B cell (primary cell): ENCODE measurements around the gene CALR. TPM values are rescaled to one million over a fixed set of nuclear protein-coding genes. Genes with fewer than 3 reads are reported as not detected.

Experiments
- ATAC-seq: fragments of 200-7000 bp; cut with Tn5 transposase; one replicate; pipeline ENCODE4 v1.10.0; 2021; ENCODE audit warnings: low read depth, mild to moderate bottlenecking, moderate number of reproducible peaks, moderate library complexity
- CTCF ChIA-PET: fragments of 350-600 bp; sonication (Branson Sonifier 250); formaldehyde crosslinking; loops from one replicate; lab custom pipeline; 2021; ENCODE audit warnings: antibody characterized with exemption, inconsistent platforms; lab: Charles Lee
- POLR2A ChIA-PET: fragments of 350-600 bp; sonication (Branson Sonifier 250); formaldehyde crosslinking; loops from one replicate; lab custom pipeline; 2021; ENCODE audit warnings: antibody characterized with exemption; lab: Charles Lee
- DNase-seq: peaks from one replicate; pipeline ENCODE4 v3.0.0; 2013
- H2AFZ ChIP-seq: 2 replicates; pipeline ENCODE4 v1.6.1; 2012; ENCODE audit warnings: mild to moderate bottlenecking, low read depth, low read length; ENCODE audit not compliant: insufficient read depth, poor library complexity, severe bottlenecking
- H3K27ac ChIP-seq, 2 donors: 1 replicate in 1 of 2; 2 replicates in 1 of 2; pipeline ENCODE4 v1.5.1; 2012 to 2013; ENCODE audit warnings: low read length in 2 of 2, mild to moderate bottlenecking in 2 of 2, moderate library complexity in 1 of 2
- H3K27me3 ChIP-seq, 4 experiments: fragments of 200-600 bp in 1 of 4; sonication (generic) in 1 of 4; replicated peaks in 1 of 4; 1 replicate in 2 of 4; 2 replicates in 2 of 4; pipeline versions ENCODE4 v1.6.1 to v1.7.0; 2013 to 2016; ENCODE audit warnings: low read length in 3 of 4, mild to moderate bottlenecking in 2 of 4, mixed read lengths in 1 of 4, moderate library complexity in 1 of 4; ENCODE audit not compliant: insufficient read depth in 4 of 4, control insufficient read depth in 3 of 4; ENCODE audit errors: control extremely low read depth in 1 of 4
- H3K36me3 ChIP-seq, 2 experiments: replicated peaks in 1 of 2; 1 replicate in 1 of 2; 2 replicates in 1 of 2; pipeline versions ENCODE4 v1.6.1 to v1.7.1; 2013; ENCODE audit warnings: low read length in 1 of 2; ENCODE audit not compliant: insufficient read depth in 2 of 2, control insufficient read depth in 1 of 2; ENCODE audit errors: control extremely low read depth in 1 of 2, extremely low read depth in 1 of 2
- H3K4me1 ChIP-seq, 2 donors: fragments of 200-600 bp in 1 of 2; sonication (generic) in 1 of 2; 1 replicate in 1 of 2; 2 replicates in 1 of 2; pipeline versions ENCODE4 v1.5.1 to v1.6.1; 2013 to 2017; ENCODE audit warnings: low read length in 2 of 2; ENCODE audit not compliant: control insufficient read depth in 2 of 2, insufficient read depth in 2 of 2
- H3K4me2 ChIP-seq: replicated peaks from 2 replicates; pipeline ENCODE3; 2012; ENCODE audit warnings: mild to moderate bottlenecking, low read depth, low read length; ENCODE audit not compliant: poor library complexity, severe bottlenecking
- H3K4me3 ChIP-seq, 5 experiments: fragments of 200-600 bp in 1 of 5; sonication (generic) in 1 of 5; 1 replicate in 3 of 5; 2 replicates in 2 of 5; pipeline versions ENCODE4 v1.5.1 to v1.7.0; 2011 to 2016; ENCODE audit warnings: low read length in 4 of 5, mild to moderate bottlenecking in 4 of 5, low read depth in 2 of 5, control low read depth in 1 of 5, moderate library complexity in 1 of 5; ENCODE audit not compliant: insufficient read depth in 1 of 5; ENCODE audit errors: control extremely low read depth in 1 of 5, extremely low read depth in 1 of 5
- H3K79me2 ChIP-seq: fragments of 200-600 bp; sonication (generic); one replicate; pipeline ENCODE4 v1.6.0; 2016; ENCODE audit warnings: low read length; ENCODE audit not compliant: control insufficient read depth, insufficient read depth
- H3K9ac ChIP-seq: fragments of 200-600 bp; sonication (generic); 2 replicates; pipeline ENCODE4 v1.6.1; 2017; ENCODE audit warnings: mild to moderate bottlenecking, low read length, moderate library complexity
- H3K9me3 ChIP-seq, 3 donors: one replicate each; pipeline versions ENCODE4 v1.6.1 to v1.7.1; 2013; ENCODE audit warnings: low read length in 2 of 3; ENCODE audit not compliant: control insufficient read depth in 2 of 3, insufficient read depth in 1 of 3; ENCODE audit errors: control extremely low read depth in 1 of 3
- H4K20me1 ChIP-seq: 2 replicates; pipeline ENCODE4 v1.6.0; 2012; ENCODE audit warnings: mild to moderate bottlenecking, low read length; ENCODE audit not compliant: insufficient read depth, control insufficient read depth, poor library complexity, severe bottlenecking
- H3K27ac Mint-ChIP-seq: one replicate; pipeline ENCODE4 v1.8.0; 2021; ENCODE audit warnings: mixed read lengths
- H3K27me3 Mint-ChIP-seq: one replicate; pipeline ENCODE4 v1.8.0; 2021; ENCODE audit warnings: mixed read lengths
- H3K4me1 Mint-ChIP-seq: one replicate; pipeline ENCODE4 v1.8.0; 2021; ENCODE audit warnings: mixed read lengths
- H3K4me3 Mint-ChIP-seq: one replicate; pipeline ENCODE4 v1.8.0; 2021; ENCODE audit warnings: mixed read lengths
- H3K9me3 Mint-ChIP-seq: one replicate; pipeline ENCODE4 v1.8.0; 2022; ENCODE audit warnings: mixed read lengths; ENCODE audit not compliant: insufficient read depth
- EZH2 ChIP-seq: IDR thresholded peaks from 2 replicates; pipeline ENCODE4 v1.6.1; 2012; ENCODE audit warnings: borderline replicate concordance, low read depth, mild to moderate bottlenecking, moderate library complexity, low read length; ENCODE audit not compliant: insufficient read depth, poor library complexity, severe bottlenecking
- WGBS: methylation state at CpG from one replicate; pipeline ENCODE4 v1.1.5; 2013; ENCODE audit warnings: missing lambda C conversion rate; ENCODE audit not compliant: insufficient coverage; 5-methylcytosine and 5-hydroxymethylcytosine counted together
- intact Hi-C: fragments of 100-400 bp; cut with micrococcal nuclease; formaldehyde crosslinking; loops from one replicate; pipeline ENCODE4 v1.10.0; 2022
- polyA plus RNA-seq: library from polyadenylated mRNA; depleted of rRNA; stranded (reverse); fragments of >200 nt; gene quantifications from 2 replicates; pipeline ENCODE4 v1.2.3, GENCODE V29; 2012
- total RNA-seq, 2 donors: library from RNA; stranded (reverse); fragments of 120-200 nt in 1 of 2; gene quantifications; 1 replicate in 1 of 2; 2 replicates in 1 of 2; pipeline versions ENCODE4 v1.2.3 to v1.2.4, GENCODE V29; 2013 to 2022
- TF ChIP-seq, protein P1 (sequence below): fragments of 200-600 bp; IDR thresholded peaks from one replicate; pipeline ENCODE4 v1.8.0; 2022; ENCODE audit warnings: antibody characterized with exemption, mild to moderate bottlenecking

Gene CALR
- total and polyA plus RNA-seq, 2 donors (not counting 1 experiment from before 2014, with no cell fraction given): 214 to 385 TPM

- H3K27me3 ChIP-seq: no peaks in the 10 kb centered on the region
- peak; percentile 91 for ATAC-seq
- Mint-ChIP-seq H3K27me3 (no peaks in the 10 kb centered on the region), H3K9me3 (no peaks in the 10 kb centered on the region), H3K27ac (peak within 1 kb of the TSS; percentile 95), H3K4me1 (peaks cover 31% of the 10 kb centered on the region), H3K4me3 (peak within 1 kb of the TSS; percentile 99)
- H3K4me1 ChIP-seq: peaks cover 15 to 20% of the 10 kb centered on the region in 2 donors
- peak within 1 kb of the TSS; percentile 75 for H3K9ac ChIP-seq
- peak within 1 kb of the TSS; percentile 69 for H2AFZ ChIP-seq
- no peaks in the 10 kb centered on the region for H3K9me3 ChIP-seq
- H3K36me3 ChIP-seq: peaks cover 0 to 14% of the 10 kb centered on the region in 2 experiments
- H3K27ac ChIP-seq: peak within 1 kb of the TSS; percentile 80 to 83
- H3K4me3 ChIP-seq: peak within 1 kb of the TSS; percentile 51 to 92 (median 78)
- peaks cover 6% of the 10 kb centered on the region for H4K20me1 ChIP-seq
- H3K79me2 ChIP-seq: peaks cover 13% of the 10 kb centered on the region
- peak; percentile 98 for DNase-seq
- CTCF ChIA-PET: interaction anchor here (0.6 to 2.6 kb wide), 14 partner anchors 10 to 387 kb away, joined by 3 to 16 read pairs (median 4); partner anchors contain the start of genes DNASE2, RNASEH2A, SYCE2 and TNPO2
- under 1% methylated on average over 49 of the region's 49 CpGs for WGBS
- intact Hi-C loops: loop anchor here (1.0 kb wide), 7 partner anchors 10 to 154 kb away; partner anchors contain the start of genes CALR, DNASE2, FARSA and GET3
- TF ChIP-seq, protein P1, sequence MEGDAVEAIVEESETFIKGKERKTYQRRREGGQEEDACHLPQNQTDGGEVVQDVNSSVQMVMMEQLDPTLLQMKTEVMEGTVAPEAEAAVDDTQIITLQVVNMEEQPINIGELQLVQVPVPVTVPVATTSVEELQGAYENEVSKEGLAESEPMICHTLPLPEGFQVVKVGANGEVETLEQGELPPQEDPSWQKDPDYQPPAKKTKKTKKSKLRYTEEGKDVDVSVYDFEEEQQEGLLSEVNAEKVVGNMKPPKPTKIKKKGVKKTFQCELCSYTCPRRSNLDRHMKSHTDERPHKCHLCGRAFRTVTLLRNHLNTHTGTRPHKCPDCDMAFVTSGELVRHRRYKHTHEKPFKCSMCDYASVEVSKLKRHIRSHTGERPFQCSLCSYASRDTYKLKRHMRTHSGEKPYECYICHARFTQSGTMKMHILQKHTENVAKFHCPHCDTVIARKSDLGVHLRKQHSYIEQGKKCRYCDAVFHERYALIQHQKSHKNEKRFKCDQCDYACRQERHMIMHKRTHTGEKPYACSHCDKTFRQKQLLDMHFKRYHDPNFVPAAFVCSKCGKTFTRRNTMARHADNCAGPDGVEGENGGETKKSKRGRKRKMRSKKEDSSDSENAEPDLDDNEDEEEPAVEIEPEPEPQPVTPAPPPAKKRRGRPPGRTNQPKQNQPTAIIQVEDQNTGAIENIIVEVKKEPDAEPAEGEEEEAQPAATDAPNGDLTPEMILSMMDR: no peak
- TF ChIP-seq EZH2: no peak
- POLR2A ChIA-PET: interaction anchor here (0.6 to 2.3 kb wide), 14 partner anchors 8 to 558 kb away, joined by 3 to 10 read pairs (median 3); partner anchors contain the start of genes CALR, DNASE2, FARSA and GADD45GIP1
- H3K4me2 ChIP-seq: peak within 1 kb of the TSS; percentile 98
Observed at GRCh38 chr19:12890787-12891552, 47.4 kb upstream of the CALR start, which contains the start of gene GCDH. GCDH (plus strand) TSS chr19:12891160; CDS start chr19:12891305, 145 bp downstream.
